ENCODE results near the gene FUT9. TPM values are rescaled to one million over a fixed set of nuclear protein-coding genes. Genes with fewer than 3 reads are reported as not detected.
A peak's percentile ranks its signal among the peaks of the same experiment; 100 is the strongest.

Gene FUT9
- total RNA-seq, 1 experiment from 2014 or later, result 3.5 TPM

DNA sequence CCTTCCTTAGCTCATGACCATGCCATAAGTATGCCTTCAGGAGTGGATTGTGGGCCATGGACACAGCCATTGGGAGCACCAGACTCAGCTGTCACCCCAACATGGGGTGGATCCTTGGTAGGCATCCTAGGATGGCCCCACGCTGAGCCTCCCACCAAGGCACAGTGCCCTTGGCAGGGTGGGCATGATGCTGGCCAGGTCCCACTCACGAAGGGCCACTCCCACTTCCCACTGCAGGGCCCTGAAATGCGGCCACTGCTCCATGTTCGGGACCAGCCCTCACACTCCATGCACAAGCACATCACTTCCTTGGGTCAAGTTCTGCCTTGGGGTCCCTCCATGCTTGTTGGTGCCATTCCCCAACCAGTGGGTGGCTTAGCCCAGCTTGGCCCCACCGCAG lies 12.9 kb upstream of the FUT9 start (continued):
- TF ChIP-seq, protein P1, sequence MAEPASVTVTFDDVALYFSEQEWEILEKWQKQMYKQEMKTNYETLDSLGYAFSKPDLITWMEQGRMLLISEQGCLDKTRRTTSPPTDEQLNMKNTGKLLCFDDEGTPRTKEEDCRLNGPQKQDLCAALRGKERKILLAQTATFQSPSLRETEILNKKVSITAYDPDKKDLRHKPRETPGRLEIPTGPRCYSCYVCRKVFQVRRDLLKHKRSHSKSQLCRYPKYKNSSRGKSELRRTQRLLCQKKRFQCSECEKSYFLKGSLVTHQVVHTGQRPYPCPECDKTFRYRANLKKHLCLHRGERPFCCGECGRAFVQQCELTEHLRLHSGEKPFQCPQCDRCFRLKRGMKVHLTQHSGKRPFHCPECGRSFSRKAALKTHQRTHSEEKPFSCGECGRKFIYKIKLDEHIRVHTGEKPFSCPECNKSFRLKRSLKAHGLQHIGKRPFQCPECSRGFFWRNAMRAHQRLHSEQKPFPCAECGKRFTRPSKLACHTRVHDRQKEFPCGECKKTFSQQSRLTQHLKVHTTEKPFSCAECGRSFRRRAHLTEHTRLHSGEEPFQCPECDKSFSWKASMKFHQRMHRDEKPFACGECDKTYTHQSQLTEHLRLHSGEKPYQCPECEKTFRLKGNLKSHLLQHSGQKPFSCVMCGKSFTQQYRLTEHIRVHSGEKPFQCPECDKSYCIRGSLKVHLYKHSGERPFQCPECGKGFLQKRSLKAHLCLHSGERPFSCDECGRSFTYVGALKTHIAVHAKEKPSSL (CRISPR knock-in tag; conservative IDR thresholded peaks at IDR 0.05), result no peak

DNA sequence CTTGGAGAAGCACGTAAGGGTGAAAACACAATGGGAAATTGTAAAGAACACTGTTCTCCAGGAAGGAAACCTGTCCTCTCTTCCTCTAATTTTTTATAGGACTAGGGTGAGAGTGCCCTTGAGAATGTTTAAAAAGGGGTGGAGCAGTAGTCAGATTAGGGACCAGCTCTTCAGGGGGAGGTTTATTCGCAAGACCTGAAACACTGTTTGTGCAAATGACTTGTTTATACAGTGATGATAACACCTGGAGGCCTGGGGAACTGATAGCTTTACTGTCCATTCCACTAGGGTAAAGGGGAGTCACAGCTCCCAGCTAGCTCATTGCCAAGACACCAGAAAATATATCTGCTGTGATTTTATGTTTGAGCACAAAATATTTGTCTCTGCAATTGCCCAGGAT lies 8.1 kb upstream of the FUT9 start:
- no peak overlapping the region for H3K4me3 Mint-ChIP-seq
- DNase-seq (ENCODE audit: low spot score) (no peak), ATAC-seq (no peak)
- H3K9me3 Mint-ChIP-seq, result peaks cover 3% of the 10 kb centered on the region; the same call in 1 of the 2 replicates
- POLR2A ChIA-PET, result no interaction called here
- CTCF ChIA-PET, result interaction anchor here (2.6 kb wide), 1 partner anchor 8 kb away, joined by 8 read pairs; the partner anchor contains the start of gene FUT9
- peaks cover 3% of the 10 kb centered on the region; the same call in 1 of the 2 replicates for H3K4me1 Mint-ChIP-seq
- no peak overlapping the region for H3K27ac Mint-ChIP-seq
- peaks cover 4% of the 10 kb centered on the region; the same call in 1 of the 2 replicates for H3K27me3 Mint-ChIP-seq (ENCODE audit: low read depth)
- no peak for TF ChIP-seq SP1 (CRISPR knock-in tag; conservative IDR thresholded peaks at IDR 0.05)
- TF ChIP-seq ZNF423 (CRISPR knock-in tag; IDR thresholded peaks at IDR 0.05), result no peak
- no peak for TF ChIP-seq SMAD4 (CRISPR knock-in tag; IDR thresholded peaks at IDR 0.05)
- TF ChIP-seq NR3C1 (CRISPR knock-in tag; conservative IDR thresholded peaks at IDR 0.05; ENCODE audit: low read depth), result no peak
- TF ChIP-seq FOXK1 (CRISPR knock-in tag; IDR thresholded peaks at IDR 0.05), result no peak
- TF ChIP-seq, protein P2, sequence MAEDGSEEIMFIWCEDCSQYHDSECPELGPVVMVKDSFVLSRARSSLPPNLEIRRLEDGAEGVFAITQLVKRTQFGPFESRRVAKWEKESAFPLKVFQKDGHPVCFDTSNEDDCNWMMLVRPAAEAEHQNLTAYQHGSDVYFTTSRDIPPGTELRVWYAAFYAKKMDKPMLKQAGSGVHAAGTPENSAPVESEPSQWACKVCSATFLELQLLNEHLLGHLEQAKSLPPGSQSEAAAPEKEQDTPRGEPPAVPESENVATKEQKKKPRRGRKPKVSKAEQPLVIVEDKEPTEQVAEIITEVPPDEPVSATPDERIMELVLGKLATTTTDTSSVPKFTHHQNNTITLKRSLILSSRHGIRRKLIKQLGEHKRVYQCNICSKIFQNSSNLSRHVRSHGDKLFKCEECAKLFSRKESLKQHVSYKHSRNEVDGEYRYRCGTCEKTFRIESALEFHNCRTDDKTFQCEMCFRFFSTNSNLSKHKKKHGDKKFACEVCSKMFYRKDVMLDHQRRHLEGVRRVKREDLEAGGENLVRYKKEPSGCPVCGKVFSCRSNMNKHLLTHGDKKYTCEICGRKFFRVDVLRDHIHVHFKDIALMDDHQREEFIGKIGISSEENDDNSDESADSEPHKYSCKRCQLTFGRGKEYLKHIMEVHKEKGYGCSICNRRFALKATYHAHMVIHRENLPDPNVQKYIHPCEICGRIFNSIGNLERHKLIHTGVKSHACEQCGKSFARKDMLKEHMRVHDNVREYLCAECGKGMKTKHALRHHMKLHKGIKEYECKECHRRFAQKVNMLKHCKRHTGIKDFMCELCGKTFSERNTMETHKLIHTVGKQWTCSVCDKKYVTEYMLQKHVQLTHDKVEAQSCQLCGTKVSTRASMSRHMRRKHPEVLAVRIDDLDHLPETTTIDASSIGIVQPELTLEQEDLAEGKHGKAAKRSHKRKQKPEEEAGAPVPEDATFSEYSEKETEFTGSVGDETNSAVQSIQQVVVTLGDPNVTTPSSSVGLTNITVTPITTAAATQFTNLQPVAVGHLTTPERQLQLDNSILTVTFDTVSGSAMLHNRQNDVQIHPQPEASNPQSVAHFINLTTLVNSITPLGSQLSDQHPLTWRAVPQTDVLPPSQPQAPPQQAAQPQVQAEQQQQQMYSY (CRISPR knock-in tag; IDR thresholded peaks at IDR 0.05), result no peak
- TF ChIP-seq, protein P3, sequence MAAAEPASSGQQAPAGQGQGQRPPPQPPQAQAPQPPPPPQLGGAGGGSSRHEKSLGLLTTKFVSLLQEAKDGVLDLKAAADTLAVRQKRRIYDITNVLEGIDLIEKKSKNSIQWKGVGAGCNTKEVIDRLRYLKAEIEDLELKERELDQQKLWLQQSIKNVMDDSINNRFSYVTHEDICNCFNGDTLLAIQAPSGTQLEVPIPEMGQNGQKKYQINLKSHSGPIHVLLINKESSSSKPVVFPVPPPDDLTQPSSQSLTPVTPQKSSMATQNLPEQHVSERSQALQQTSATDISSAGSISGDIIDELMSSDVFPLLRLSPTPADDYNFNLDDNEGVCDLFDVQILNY (CRISPR knock-in tag; IDR thresholded peaks at IDR 0.05), result no peak
- no peak for TF ChIP-seq ZNF671 (CRISPR knock-in tag; IDR thresholded peaks at IDR 0.05)
- TF ChIP-seq, protein P4, sequence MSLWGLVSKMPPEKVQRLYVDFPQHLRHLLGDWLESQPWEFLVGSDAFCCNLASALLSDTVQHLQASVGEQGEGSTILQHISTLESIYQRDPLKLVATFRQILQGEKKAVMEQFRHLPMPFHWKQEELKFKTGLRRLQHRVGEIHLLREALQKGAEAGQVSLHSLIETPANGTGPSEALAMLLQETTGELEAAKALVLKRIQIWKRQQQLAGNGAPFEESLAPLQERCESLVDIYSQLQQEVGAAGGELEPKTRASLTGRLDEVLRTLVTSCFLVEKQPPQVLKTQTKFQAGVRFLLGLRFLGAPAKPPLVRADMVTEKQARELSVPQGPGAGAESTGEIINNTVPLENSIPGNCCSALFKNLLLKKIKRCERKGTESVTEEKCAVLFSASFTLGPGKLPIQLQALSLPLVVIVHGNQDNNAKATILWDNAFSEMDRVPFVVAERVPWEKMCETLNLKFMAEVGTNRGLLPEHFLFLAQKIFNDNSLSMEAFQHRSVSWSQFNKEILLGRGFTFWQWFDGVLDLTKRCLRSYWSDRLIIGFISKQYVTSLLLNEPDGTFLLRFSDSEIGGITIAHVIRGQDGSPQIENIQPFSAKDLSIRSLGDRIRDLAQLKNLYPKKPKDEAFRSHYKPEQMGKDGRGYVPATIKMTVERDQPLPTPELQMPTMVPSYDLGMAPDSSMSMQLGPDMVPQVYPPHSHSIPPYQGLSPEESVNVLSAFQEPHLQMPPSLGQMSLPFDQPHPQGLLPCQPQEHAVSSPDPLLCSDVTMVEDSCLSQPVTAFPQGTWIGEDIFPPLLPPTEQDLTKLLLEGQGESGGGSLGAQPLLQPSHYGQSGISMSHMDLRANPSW (CRISPR knock-in tag; conservative IDR thresholded peaks at IDR 0.05; ENCODE audit: low read depth), result no peak
- TF ChIP-seq RELA (CRISPR knock-in tag; IDR thresholded peaks at IDR 0.05; ENCODE audit: borderline replicate concordance), result no peak
- no peak for TF ChIP-seq KAT7 (CRISPR knock-in tag; IDR thresholded peaks at IDR 0.05; ENCODE audit: borderline replicate concordance)
- TF ChIP-seq SMAD3 (CRISPR knock-in tag; IDR thresholded peaks at IDR 0.05; ENCODE audit: borderline replicate concordance), result no peak
- no peak for TF ChIP-seq ZNF396 (CRISPR knock-in tag; IDR thresholded peaks at IDR 0.05; ENCODE audit: borderline replicate concordance)
- H3K36me3 Mint-ChIP-seq, result no peaks in the 10 kb centered on the region

DNA sequence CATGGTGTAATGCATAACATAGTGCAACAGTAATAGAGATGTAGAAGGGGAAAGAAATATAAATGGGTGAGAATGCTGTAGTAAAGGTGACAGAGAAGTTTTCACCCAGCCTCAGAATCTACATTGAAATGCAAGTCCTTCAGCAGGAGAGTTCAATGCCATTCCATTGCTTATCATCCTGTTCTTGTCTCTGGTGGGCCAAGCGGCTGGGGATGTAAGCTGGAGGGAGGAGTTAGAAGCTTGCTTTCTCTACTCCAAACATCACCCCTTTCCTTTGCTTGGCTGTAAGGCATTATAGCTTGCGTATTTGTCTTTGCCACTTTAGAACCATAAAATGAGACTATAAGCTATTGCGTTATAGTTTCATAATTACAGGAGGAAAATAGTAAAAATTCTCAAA lies 2.2 kb upstream of the FUT9 start:
- POLR2A ChIA-PET, result no interaction called here
- Mint-ChIP-seq H3K4me1 (peaks cover 34% of the 10 kb centered on the region), H3K9me3 (no peaks in the 10 kb centered on the region), H3K4me3 (peak overlapping the region; percentile 99), H3K36me3 (no peaks in the 10 kb centered on the region), H3K27ac (no peak overlapping the region), H3K27me3 (ENCODE audit: low read depth) (peaks cover 17% of the 10 kb centered on the region)
- peak; percentile 12 for ATAC-seq
- DNase-seq (ENCODE audit: low spot score), result peak; percentile 30
- CTCF ChIA-PET, result interaction anchor here (0.7 kb wide), 1 partner anchor 76 kb away, joined by 3 read pairs; no protein-coding TSS in a partner anchor
- no peak for TF ChIP-seq IRF2 (CRISPR knock-in tag; IDR thresholded peaks at IDR 0.05; ENCODE audit: borderline replicate concordance, low read depth)
- no peak for TF ChIP-seq TEAD1 (CRISPR knock-in tag; IDR thresholded peaks at IDR 0.05)
- TF ChIP-seq, protein P5, sequence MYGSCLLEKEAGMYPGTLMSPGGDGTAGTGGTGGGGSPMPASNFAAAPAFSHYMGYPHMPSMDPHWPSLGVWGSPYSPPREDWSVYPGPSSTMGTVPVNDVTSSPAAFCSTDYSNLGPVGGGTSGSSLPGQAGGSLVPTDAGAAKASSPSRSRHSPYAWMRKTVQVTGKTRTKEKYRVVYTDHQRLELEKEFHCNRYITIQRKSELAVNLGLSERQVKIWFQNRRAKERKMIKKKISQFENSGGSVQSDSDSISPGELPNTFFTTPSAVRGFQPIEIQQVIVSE (CRISPR knock-in tag; IDR thresholded peaks at IDR 0.05; ENCODE audit: borderline replicate concordance), result no peak
